Measurements from ENCODE around the gene CLN5. TPM values are rescaled to one million over a fixed set of nuclear protein-coding genes. Genes with fewer than 3 reads are reported as not detected.

Gene CLN5
- total and polyA plus RNA-seq, 12 donors = 10.5 to 22.3 (median 15.2) TPM

DNA sequence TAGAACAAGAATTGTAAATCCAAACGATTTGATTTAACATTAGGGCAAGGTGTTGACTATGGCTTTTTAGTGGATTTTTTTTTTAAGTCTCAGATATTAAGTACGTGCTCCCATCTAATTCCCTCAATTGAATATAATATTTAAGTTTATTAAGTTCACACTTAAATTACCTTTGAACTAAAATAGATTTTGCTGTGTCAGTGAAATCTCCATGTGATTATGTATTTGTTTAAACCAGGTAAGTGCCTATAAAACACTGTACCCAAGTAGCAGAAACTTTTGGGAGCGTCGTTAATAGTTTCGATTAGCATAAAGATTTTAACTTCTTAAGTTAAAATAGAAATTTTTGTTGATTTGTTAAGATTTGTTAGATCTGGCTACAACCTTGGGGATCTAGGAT lies 1.6 kb downstream of the CLN5 start:
- Histone ChIP-seq H3K36me3 (peaks cover 0 to 35% (median 6%) of the 10 kb centered on the region in 9 donors), H3K4me1 (peaks cover 0 to 26% (median 21%) of the 10 kb centered on the region in 9 donors), H3K4me3 (peak overlapping the region in 2 of 10 donors; percentile 73 to 82), H3K9me3 (no peaks in the 10 kb centered on the region), H3K27ac (peak overlapping the region in 3 of 10 donors; percentile 92 to 93 (median 92)), H3K27me3 (no peaks in the 10 kb centered on the region)
- ATAC-seq (no peak), DNase-seq (no peak)
- WGBS, 2 donors = 89 to 90% methylated on average over 5 of the region's 5 CpGs
- TF ChIP-seq, protein P1, sequence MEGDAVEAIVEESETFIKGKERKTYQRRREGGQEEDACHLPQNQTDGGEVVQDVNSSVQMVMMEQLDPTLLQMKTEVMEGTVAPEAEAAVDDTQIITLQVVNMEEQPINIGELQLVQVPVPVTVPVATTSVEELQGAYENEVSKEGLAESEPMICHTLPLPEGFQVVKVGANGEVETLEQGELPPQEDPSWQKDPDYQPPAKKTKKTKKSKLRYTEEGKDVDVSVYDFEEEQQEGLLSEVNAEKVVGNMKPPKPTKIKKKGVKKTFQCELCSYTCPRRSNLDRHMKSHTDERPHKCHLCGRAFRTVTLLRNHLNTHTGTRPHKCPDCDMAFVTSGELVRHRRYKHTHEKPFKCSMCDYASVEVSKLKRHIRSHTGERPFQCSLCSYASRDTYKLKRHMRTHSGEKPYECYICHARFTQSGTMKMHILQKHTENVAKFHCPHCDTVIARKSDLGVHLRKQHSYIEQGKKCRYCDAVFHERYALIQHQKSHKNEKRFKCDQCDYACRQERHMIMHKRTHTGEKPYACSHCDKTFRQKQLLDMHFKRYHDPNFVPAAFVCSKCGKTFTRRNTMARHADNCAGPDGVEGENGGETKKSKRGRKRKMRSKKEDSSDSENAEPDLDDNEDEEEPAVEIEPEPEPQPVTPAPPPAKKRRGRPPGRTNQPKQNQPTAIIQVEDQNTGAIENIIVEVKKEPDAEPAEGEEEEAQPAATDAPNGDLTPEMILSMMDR (IDR thresholded peaks at IDR 0.05) = no peak
- intact Hi-C loops (cut with DNase I) = loop anchor here in 1 of 10 donors (5.0 kb wide), 1 partner anchor 34 kb away; the partner anchor contains the start of gene FBXL3

DNA sequence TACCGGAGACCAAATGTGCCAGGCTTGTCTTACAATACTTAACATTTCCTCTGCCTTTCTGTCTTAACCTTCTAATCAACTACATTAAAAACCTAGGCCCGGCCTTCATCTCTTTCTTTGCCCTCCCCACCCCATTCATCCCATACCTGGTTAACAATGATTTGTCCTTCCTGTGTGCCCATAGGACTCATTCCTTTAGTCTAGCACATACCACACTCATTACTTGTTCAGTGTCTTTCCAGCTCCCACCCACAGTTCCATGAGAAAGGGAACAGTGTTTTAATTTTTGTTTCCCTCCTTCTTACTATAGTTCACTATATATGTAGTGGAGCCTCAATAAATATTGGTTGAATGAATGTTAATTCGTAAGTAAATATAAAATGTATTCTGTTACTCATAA lies 2.4 kb downstream of the CLN5 start:
- Histone ChIP-seq H3K27ac (no peak overlapping the region), H3K4me3 (no peak overlapping the region), H3K4me1 (peaks cover 0 to 26% (median 21%) of the 10 kb centered on the region in 9 donors), H3K9me3 (no peaks in the 10 kb centered on the region), H3K36me3 (peaks cover 0 to 43% (median 9%) of the 10 kb centered on the region in 9 donors), H3K27me3 (no peaks in the 10 kb centered on the region)
- WGBS, 2 donors = 94 to 96% methylated on average over 3 of the region's 3 CpGs
- ATAC-seq (no peak), DNase-seq (no peak)
- TF ChIP-seq, protein P1 (IDR thresholded peaks at IDR 0.05) = no peak
- intact Hi-C loops (cut with DNase I) = loop anchor here in 1 of 10 donors (5.0 kb wide), 1 partner anchor 33 kb away; the partner anchor contains the start of gene FBXL3

DNA sequence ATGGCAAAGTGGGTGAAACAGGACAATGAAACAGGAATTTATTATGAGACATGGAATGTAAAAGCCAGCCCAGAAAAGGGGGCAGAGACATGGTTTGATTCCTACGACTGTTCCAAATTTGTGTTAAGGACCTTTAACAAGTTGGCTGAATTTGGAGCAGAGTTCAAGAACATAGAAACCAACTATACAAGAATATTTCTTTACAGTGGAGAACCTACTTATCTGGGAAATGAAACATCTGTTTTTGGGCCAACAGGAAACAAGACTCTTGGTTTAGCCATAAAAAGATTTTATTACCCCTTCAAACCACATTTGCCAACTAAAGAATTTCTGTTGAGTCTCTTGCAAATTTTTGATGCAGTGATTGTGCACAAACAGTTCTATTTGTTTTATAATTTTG lies 8.6 kb downstream of the CLN5 start:
- TF ChIP-seq, protein P1 (IDR thresholded peaks at IDR 0.05) = no peak
- no peak for DNase-seq
- no peaks in the 10 kb centered on the region for H3K9me3 ChIP-seq
- peaks cover 0 to 30% (median 22%) of the 10 kb centered on the region in 9 donors for H3K4me1 ChIP-seq
- H3K27ac ChIP-seq = peak overlapping the region in 1 of 10 donors; percentile 14
- 59 to 62% methylated on average over 1 of the region's 1 CpG for WGBS, 2 donors
- peaks cover 0 to 94% (median 19%) of the 10 kb centered on the region in 9 donors for H3K36me3 ChIP-seq
- no peak overlapping the region for H3K4me3 ChIP-seq
- ATAC-seq = no peak
- H3K27me3 ChIP-seq = no peaks in the 10 kb centered on the region
- intact Hi-C loops (cut with DNase I) = no loop called here

DNA sequence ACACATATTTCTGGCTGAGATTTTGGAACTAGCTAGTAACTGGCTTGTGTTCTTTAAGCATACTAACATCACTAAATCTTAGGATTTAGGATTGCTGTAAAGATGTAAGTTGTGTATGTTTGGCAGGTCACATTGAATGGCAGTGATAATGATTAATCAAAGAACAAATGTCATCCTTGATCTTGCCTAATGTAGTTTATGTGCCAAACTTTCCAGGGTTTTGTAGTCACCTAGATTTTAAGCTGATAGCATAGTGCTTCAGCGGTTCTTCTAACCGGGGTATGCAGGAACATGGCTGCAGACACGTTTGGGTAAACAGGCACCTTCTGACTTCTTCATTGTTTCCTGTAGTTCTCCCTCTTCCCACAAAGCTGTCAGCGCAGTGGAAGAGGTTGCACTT lies 9.7 kb downstream of the CLN5 start:
- TF ChIP-seq, protein P1 (IDR thresholded peaks at IDR 0.05) = no peak
- H3K36me3 ChIP-seq = peaks cover 0 to 94% (median 19%) of the 10 kb centered on the region in 9 donors

More for the DNA sequence above, 9.7 kb downstream of the CLN5 start:
- ATAC-seq (peak in 2 of 8 donors; percentile 38 to 47), DNase-seq (no peak)
- Histone ChIP-seq H3K4me1 (peaks cover 0 to 34% (median 23%) of the 10 kb centered on the region in 9 donors), H3K27ac (peak overlapping the region in 3 of 10 donors; percentile 9 to 23 (median 14)), H3K27me3 (no peaks in the 10 kb centered on the region), H3K4me3 (no peak overlapping the region), H3K9me3 (no peaks in the 10 kb centered on the region)
- WGBS, 2 donors = 57 to 58% methylated on average over 4 of the region's 4 CpGs
- intact Hi-C loops (cut with DNase I) = no loop called here

All from heart right ventricle (tissue), 16 donors.